ENCODE results near the gene MPP7.

DNA sequence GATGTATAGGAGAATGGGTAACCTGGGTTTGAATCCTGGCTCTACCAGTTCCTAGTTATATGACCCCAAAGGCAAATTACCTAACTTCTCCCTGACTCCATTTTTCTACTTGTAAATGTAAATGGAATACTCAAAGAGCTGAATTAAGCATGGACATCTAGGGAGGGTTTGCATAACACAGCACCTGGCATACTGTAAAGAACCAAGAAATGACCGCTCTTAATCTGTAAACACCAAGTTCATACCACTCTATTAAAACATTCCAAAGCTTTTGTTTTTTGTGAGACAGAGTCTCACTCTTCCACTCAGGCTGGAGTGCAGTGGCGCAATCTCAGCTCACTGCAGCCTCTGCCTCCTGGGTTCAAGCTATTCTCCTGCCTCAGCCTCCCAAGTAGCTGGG, 19.6 kb downstream of the MPP7 start:
- TF ChIP-seq MAX (IDR thresholded peaks at IDR 0.05) = no peak
- TF ChIP-seq TCF12 (IDR thresholded peaks at IDR 0.05; ENCODE audit: low read depth) = no peak
- TF ChIP-seq REST (IDR thresholded peaks at IDR 0.05; ENCODE audit: low read depth) = no peak
- TF ChIP-seq EP300 (IDR thresholded peaks at IDR 0.05; ENCODE audit: borderline replicate concordance) = no peak
- no peak for TF ChIP-seq RAD21 (IDR thresholded peaks at IDR 0.05; ENCODE audit: low read depth)
- TF ChIP-seq CEBPB (IDR thresholded peaks at IDR 0.05) = no peak

Measured in Ishikawa (cell line).